Measurements from ENCODE around the gene CCDC150. TPM values are rescaled to one million over a fixed set of nuclear protein-coding genes. Genes with fewer than 3 reads are reported as not detected.
"Not testable (repeated sequence)": the region's sequence is repeated elsewhere in the genome, so short reads cannot be mapped to it uniquely, and the experiment has no call there.

Gene CCDC150
- total RNA-seq, 2 donors from 2014 or later, result 20.9 to 22.2 TPM

- DNase-seq, result no peak
- Mint-ChIP-seq H3K4me3 (no peak overlapping the region), H3K27ac (no peak overlapping the region), H3K9me3 (peaks cover 22 to 25% of the 10 kb centered on the region in 2 donors), H3K4me1 (ENCODE audit: low read depth) (no peaks in the 10 kb centered on the region), H3K36me3 (ENCODE audit: insufficient read depth in 2 of 2) (peaks cover 27 to 43% of the 10 kb centered on the region in 2 donors), H3K27me3 (ENCODE audit: low read depth) (no peaks in the 10 kb centered on the region)
- ATAC-seq (replicated peaks in 1 of 2), result no peak
These were observed 12.0 kb downstream of the CCDC150 start for GRCh38 chr2:196651387-196652094.

GRCh38 chr2:196652869-196653268 lies 13.4 kb downstream of the CCDC150 start:
- H3K36me3 Mint-ChIP-seq (ENCODE audit: insufficient read depth in 2 of 2), result peaks cover 27 to 42% of the 10 kb centered on the region in 2 donors
- DNase-seq (no peak), ATAC-seq (replicated peaks in 1 of 2) (no peak)
- H3K27me3 Mint-ChIP-seq (ENCODE audit: low read depth), result no peaks in the 10 kb centered on the region
- H3K4me1 Mint-ChIP-seq (ENCODE audit: low read depth), result no peaks in the 10 kb centered on the region
- H3K4me3 Mint-ChIP-seq, result no peak overlapping the region
- no peak overlapping the region for H3K27ac Mint-ChIP-seq
- H3K9me3 Mint-ChIP-seq, result peaks cover 22 to 25% of the 10 kb centered on the region in 2 donors

GRCh38 chr2:196653843-196654242 lies 14.3 kb downstream of the CCDC150 start:
- H3K4me3 Mint-ChIP-seq, result no peak overlapping the region
- no peak for ATAC-seq (replicated peaks in 1 of 2)
- H3K27me3 Mint-ChIP-seq (ENCODE audit: low read depth), result no peaks in the 10 kb centered on the region
- no peaks in the 10 kb centered on the region for H3K4me1 Mint-ChIP-seq (ENCODE audit: low read depth)
- peaks cover 22 to 23% of the 10 kb centered on the region in 2 donors for H3K9me3 Mint-ChIP-seq
- no peak overlapping the region for H3K27ac Mint-ChIP-seq
- peaks cover 27 to 42% of the 10 kb centered on the region in 2 donors for H3K36me3 Mint-ChIP-seq (ENCODE audit: insufficient read depth in 2 of 2)
- no peak for DNase-seq

GRCh38 chr2:196655761-196656160 lies 16.2 kb downstream of the CCDC150 start:
- DNase-seq (no peak), ATAC-seq (replicated peaks in 1 of 2) (no peak)
- peaks cover 16 to 19% of the 10 kb centered on the region in 2 donors for H3K9me3 Mint-ChIP-seq
- H3K27ac Mint-ChIP-seq, result no peak overlapping the region
- no peak overlapping the region for H3K4me3 Mint-ChIP-seq
- no peaks in the 10 kb centered on the region for H3K27me3 Mint-ChIP-seq (ENCODE audit: low read depth)
- H3K36me3 Mint-ChIP-seq (ENCODE audit: insufficient read depth in 2 of 2), result peaks cover 23 to 32% of the 10 kb centered on the region in 2 donors
- no peaks in the 10 kb centered on the region for H3K4me1 Mint-ChIP-seq (ENCODE audit: low read depth)

GRCh38 chr2:196657333-196657732 lies 17.8 kb downstream of the CCDC150 start:
- peaks cover 9 to 10% of the 10 kb centered on the region in 2 donors for H3K9me3 Mint-ChIP-seq
- H3K27ac Mint-ChIP-seq, result no peak overlapping the region
- no peaks in the 10 kb centered on the region for H3K27me3 Mint-ChIP-seq (ENCODE audit: low read depth)
- H3K4me3 Mint-ChIP-seq, result no peak overlapping the region
- H3K36me3 Mint-ChIP-seq (ENCODE audit: insufficient read depth in 2 of 2), result peaks cover 14 to 18% of the 10 kb centered on the region in 2 donors
- ATAC-seq (replicated peaks in 1 of 2) (no peak), DNase-seq (no peak)
- no peaks in the 10 kb centered on the region for H3K4me1 Mint-ChIP-seq (ENCODE audit: low read depth)

- H3K36me3 Mint-ChIP-seq (ENCODE audit: insufficient read depth in 2 of 2), result peaks cover 1 to 2% of the 10 kb centered on the region in 2 donors
- ATAC-seq (replicated peaks in 1 of 2), result no peak
- no peaks in the 10 kb centered on the region for H3K4me1 Mint-ChIP-seq (ENCODE audit: low read depth)
- DNase-seq, result no peak
- no peaks in the 10 kb centered on the region for H3K27me3 Mint-ChIP-seq (ENCODE audit: low read depth)
- no peak overlapping the region for H3K4me3 Mint-ChIP-seq
- no peak overlapping the region for H3K27ac Mint-ChIP-seq
- no peaks in the 10 kb centered on the region for H3K9me3 Mint-ChIP-seq
These were observed 20.3 kb downstream of the CCDC150 start for GRCh38 chr2:196659844-196660243.

GRCh38 chr2:196660244-196660643 lies 20.7 kb downstream of the CCDC150 start:
- no peak overlapping the region for H3K27ac Mint-ChIP-seq
- ATAC-seq (replicated peaks in 1 of 2), result no peak
- H3K4me1 Mint-ChIP-seq (ENCODE audit: low read depth), result no peaks in the 10 kb centered on the region
- peaks cover 1 to 2% of the 10 kb centered on the region in 2 donors for H3K36me3 Mint-ChIP-seq (ENCODE audit: insufficient read depth in 2 of 2)
- no peak overlapping the region for H3K4me3 Mint-ChIP-seq
- no peak for DNase-seq
- H3K27me3 Mint-ChIP-seq (ENCODE audit: low read depth), result no peaks in the 10 kb centered on the region
- no peaks in the 10 kb centered on the region for H3K9me3 Mint-ChIP-seq

- Mint-ChIP-seq H3K27ac (no peak overlapping the region), H3K27me3 (ENCODE audit: low read depth) (no peaks in the 10 kb centered on the region), H3K4me3 (no peak overlapping the region)
These were observed 30.8 kb downstream of the CCDC150 start for GRCh38 chr2:196670342-196670741.

GRCh38 chr2:196675963-196676362 lies 36.4 kb downstream of the CCDC150 start:
- H3K36me3 Mint-ChIP-seq (ENCODE audit: insufficient read depth in 2 of 2), result peaks cover 0 to 3% of the 10 kb centered on the region in 2 donors
- H3K4me3 Mint-ChIP-seq, result no peak overlapping the region
- no peak overlapping the region for H3K27ac Mint-ChIP-seq
- DNase-seq (no peak), ATAC-seq (replicated peaks in 1 of 2) (no peak)
- H3K4me1 Mint-ChIP-seq (ENCODE audit: low read depth), result no peaks in the 10 kb centered on the region
- H3K9me3 Mint-ChIP-seq, result no peaks in the 10 kb centered on the region
- H3K27me3 Mint-ChIP-seq (ENCODE audit: low read depth), result no peaks in the 10 kb centered on the region

More at GRCh38 chr2:196670342-196670741, 30.8 kb downstream of the CCDC150 start:
- no peaks in the 10 kb centered on the region for H3K36me3 Mint-ChIP-seq (ENCODE audit: insufficient read depth in 2 of 2)
- no peaks in the 10 kb centered on the region for H3K4me1 Mint-ChIP-seq (ENCODE audit: low read depth)
- no peaks in the 10 kb centered on the region for H3K9me3 Mint-ChIP-seq
- DNase-seq (no peak), ATAC-seq (replicated peaks in 1 of 2) (no peak)

- DNase-seq (no peak), ATAC-seq (replicated peaks in 1 of 2) (no peak)
- Mint-ChIP-seq H3K4me1 (ENCODE audit: low read depth) (no peaks in the 10 kb centered on the region), H3K36me3 (ENCODE audit: insufficient read depth in 2 of 2) (peaks cover 0 to 3% of the 10 kb centered on the region in 2 donors), H3K9me3 (no peaks in the 10 kb centered on the region), H3K27me3 (ENCODE audit: low read depth) (no peaks in the 10 kb centered on the region), H3K27ac (no peak overlapping the region), H3K4me3 (no peak overlapping the region)
These were observed 37.9 kb downstream of the CCDC150 start for GRCh38 chr2:196677404-196677803.

GRCh38 chr2:196679368-196679767 lies 39.9 kb downstream of the CCDC150 start:
- no peak for DNase-seq
- H3K4me3 Mint-ChIP-seq, result no peak overlapping the region
- no peak for ATAC-seq (replicated peaks in 1 of 2)
- no peaks in the 10 kb centered on the region for H3K27me3 Mint-ChIP-seq (ENCODE audit: low read depth)
- H3K27ac Mint-ChIP-seq, result no peak overlapping the region
- H3K36me3 Mint-ChIP-seq (ENCODE audit: insufficient read depth in 2 of 2), result peaks cover 1 to 3% of the 10 kb centered on the region in 2 donors
- H3K9me3 Mint-ChIP-seq, result peaks cover 1 to 7% of the 10 kb centered on the region in 2 donors
- H3K4me1 Mint-ChIP-seq (ENCODE audit: low read depth), result no peaks in the 10 kb centered on the region

- Mint-ChIP-seq H3K36me3 (ENCODE audit: insufficient read depth in 2 of 2) (peaks cover 4 to 13% of the 10 kb centered on the region in 2 donors), H3K4me1 (ENCODE audit: low read depth) (no peaks in the 10 kb centered on the region), H3K9me3 (peaks cover 8 to 10% of the 10 kb centered on the region in 2 donors), H3K27ac (no peak overlapping the region), H3K27me3 (ENCODE audit: low read depth) (no peaks in the 10 kb centered on the region), H3K4me3 (no peak overlapping the region)
- ATAC-seq (replicated peaks in 1 of 2) (no peak), DNase-seq (no peak)
These were observed 42.0 kb downstream of the CCDC150 start for GRCh38 chr2:196681510-196681909.

- peaks cover 4 to 20% of the 10 kb centered on the region in 2 donors for H3K36me3 Mint-ChIP-seq (ENCODE audit: insufficient read depth in 2 of 2)
- H3K9me3 Mint-ChIP-seq, result peaks cover 13 to 15% of the 10 kb centered on the region in 2 donors
- ATAC-seq (replicated peaks in 1 of 2) (no peak), DNase-seq (no peak)
- H3K27me3 Mint-ChIP-seq (ENCODE audit: low read depth), result no peaks in the 10 kb centered on the region
- H3K4me3 Mint-ChIP-seq, result no peak overlapping the region
- no peaks in the 10 kb centered on the region for H3K4me1 Mint-ChIP-seq (ENCODE audit: low read depth)
- no peak overlapping the region for H3K27ac Mint-ChIP-seq
These were observed 46.3 kb downstream of the CCDC150 start for GRCh38 chr2:196685792-196686191.

GRCh38 chr2:196686737-196687136 lies 47.2 kb downstream of the CCDC150 start:
- H3K4me3 Mint-ChIP-seq; DNase-seq; ATAC-seq (replicated peaks in 1 of 2); H3K27ac Mint-ChIP-seq; H3K27me3 Mint-ChIP-seq (ENCODE audit: low read depth); H3K4me1 Mint-ChIP-seq (ENCODE audit: low read depth): not testable (repeated sequence)
- peaks cover 13 to 15% of the 10 kb centered on the region in 2 donors for H3K9me3 Mint-ChIP-seq
- H3K36me3 Mint-ChIP-seq (ENCODE audit: insufficient read depth in 2 of 2), result peaks cover 4 to 20% of the 10 kb centered on the region in 2 donors
